Measurements from ENCODE around the gene FAM20C. TPM values are rescaled to one million over a fixed set of nuclear protein-coding genes. Genes with fewer than 3 reads are reported as not detected.

Gene FAM20C
- total RNA-seq, 2 donors from 2014 or later, result 32.5 to 106 TPM

DNA sequence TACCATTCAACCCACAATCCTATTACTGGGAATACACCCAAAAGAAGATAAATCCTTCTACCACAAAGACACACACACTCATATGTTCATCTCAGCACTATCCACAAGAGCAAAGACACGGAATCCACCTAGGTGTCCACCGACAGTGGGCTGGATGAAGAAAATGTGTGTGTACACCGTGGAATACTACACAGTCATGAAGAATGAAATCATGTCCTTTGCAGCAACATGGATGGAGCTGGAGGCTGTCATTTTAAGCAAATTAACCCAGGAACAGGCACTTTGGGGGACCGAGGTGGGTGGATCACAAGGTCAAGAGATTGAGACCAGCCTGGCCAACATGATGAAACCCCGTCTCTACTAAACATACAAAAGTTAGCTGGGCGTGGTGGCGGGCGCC is 89.3 kb downstream of the FAM20C start:
- DNase-seq (ENCODE audit: low spot score), result no peak
- Histone ChIP-seq H3K4me1 (ENCODE audit: control insufficient read depth in 1 of 2, low read depth in 2 of 2) (no peaks in the 10 kb centered on the region), H3K4me3 (no peak overlapping the region), H3K36me3 (no peaks in the 10 kb centered on the region), H3K27ac (no peak overlapping the region), H3K9me3 (no peaks in the 10 kb centered on the region), H3K27me3 (replicated peaks; ENCODE audit: insufficient read depth) (no peaks in the 10 kb centered on the region)
- TF ChIP-seq, protein P1, sequence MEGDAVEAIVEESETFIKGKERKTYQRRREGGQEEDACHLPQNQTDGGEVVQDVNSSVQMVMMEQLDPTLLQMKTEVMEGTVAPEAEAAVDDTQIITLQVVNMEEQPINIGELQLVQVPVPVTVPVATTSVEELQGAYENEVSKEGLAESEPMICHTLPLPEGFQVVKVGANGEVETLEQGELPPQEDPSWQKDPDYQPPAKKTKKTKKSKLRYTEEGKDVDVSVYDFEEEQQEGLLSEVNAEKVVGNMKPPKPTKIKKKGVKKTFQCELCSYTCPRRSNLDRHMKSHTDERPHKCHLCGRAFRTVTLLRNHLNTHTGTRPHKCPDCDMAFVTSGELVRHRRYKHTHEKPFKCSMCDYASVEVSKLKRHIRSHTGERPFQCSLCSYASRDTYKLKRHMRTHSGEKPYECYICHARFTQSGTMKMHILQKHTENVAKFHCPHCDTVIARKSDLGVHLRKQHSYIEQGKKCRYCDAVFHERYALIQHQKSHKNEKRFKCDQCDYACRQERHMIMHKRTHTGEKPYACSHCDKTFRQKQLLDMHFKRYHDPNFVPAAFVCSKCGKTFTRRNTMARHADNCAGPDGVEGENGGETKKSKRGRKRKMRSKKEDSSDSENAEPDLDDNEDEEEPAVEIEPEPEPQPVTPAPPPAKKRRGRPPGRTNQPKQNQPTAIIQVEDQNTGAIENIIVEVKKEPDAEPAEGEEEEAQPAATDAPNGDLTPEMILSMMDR (IDR thresholded peaks at IDR 0.05), result no peak
- no peak for ATAC-seq (ENCODE audit: insufficient number of reproducible peaks, low FRiP score, low read depth)

DNA sequence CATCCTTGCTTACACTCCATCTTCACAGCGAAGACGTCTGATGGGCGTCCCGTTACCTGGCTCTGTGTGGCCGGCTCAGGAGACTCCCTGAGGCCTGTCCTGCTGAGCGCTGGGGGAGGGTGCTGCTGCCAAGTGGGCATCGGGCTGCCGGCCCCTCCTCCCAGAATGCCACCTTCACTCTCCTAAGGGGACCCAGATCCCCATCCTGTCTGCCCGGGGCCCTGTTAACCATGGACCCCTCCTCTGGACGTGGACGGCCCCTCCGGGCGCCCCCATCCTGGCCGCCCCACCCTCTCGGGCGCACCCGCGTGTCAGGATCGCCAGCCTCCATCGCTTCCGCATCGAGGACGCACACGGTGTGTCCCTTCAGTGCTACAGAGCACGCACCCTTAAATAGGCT is 90.2 kb downstream of the FAM20C start:
- DNase-seq (ENCODE audit: low spot score) (no peak), ATAC-seq (ENCODE audit: insufficient number of reproducible peaks, low FRiP score, low read depth) (no peak)
- Histone ChIP-seq H3K36me3 (no peaks in the 10 kb centered on the region), H3K4me3 (no peak overlapping the region), H3K4me1 (ENCODE audit: control insufficient read depth in 1 of 2, low read depth in 2 of 2) (no peaks in the 10 kb centered on the region), H3K27ac (no peak overlapping the region), H3K9me3 (no peaks in the 10 kb centered on the region), H3K27me3 (replicated peaks; ENCODE audit: insufficient read depth) (no peaks in the 10 kb centered on the region)
- TF ChIP-seq, protein P1 (IDR thresholded peaks at IDR 0.05), result no peak

- no peak for DNase-seq (ENCODE audit: low spot score)
- H3K4me1 ChIP-seq (ENCODE audit: control insufficient read depth in 1 of 2, low read depth in 2 of 2), result no peaks in the 10 kb centered on the region
- no peaks in the 10 kb centered on the region for H3K27me3 ChIP-seq (replicated peaks; ENCODE audit: insufficient read depth)
- no peaks in the 10 kb centered on the region for H3K36me3 ChIP-seq
- H3K9me3 ChIP-seq, result no peaks in the 10 kb centered on the region
- no peak overlapping the region for H3K4me3 ChIP-seq
- H3K27ac ChIP-seq, result no peak overlapping the region
- ATAC-seq (ENCODE audit: insufficient number of reproducible peaks, low FRiP score, low read depth), result no peak
- TF ChIP-seq, protein P1 (IDR thresholded peaks at IDR 0.05), result no peak
Observed at GRCh38 chr7:284762-285722, 92.7 kb downstream of the FAM20C start.

GRCh38 chr7:285731-286130 is 93.4 kb downstream of the FAM20C start:
- Histone ChIP-seq H3K27me3 (replicated peaks; ENCODE audit: insufficient read depth) (no peaks in the 10 kb centered on the region), H3K27ac (no peak overlapping the region), H3K36me3 (no peaks in the 10 kb centered on the region), H3K4me1 (ENCODE audit: control insufficient read depth in 1 of 2, low read depth in 2 of 2) (no peaks in the 10 kb centered on the region), H3K9me3 (no peaks in the 10 kb centered on the region), H3K4me3 (no peak overlapping the region)
- ATAC-seq (ENCODE audit: insufficient number of reproducible peaks, low FRiP score, low read depth) (no peak), DNase-seq (ENCODE audit: low spot score) (no peak)
- TF ChIP-seq, protein P1 (IDR thresholded peaks at IDR 0.05), result no peak

DNA sequence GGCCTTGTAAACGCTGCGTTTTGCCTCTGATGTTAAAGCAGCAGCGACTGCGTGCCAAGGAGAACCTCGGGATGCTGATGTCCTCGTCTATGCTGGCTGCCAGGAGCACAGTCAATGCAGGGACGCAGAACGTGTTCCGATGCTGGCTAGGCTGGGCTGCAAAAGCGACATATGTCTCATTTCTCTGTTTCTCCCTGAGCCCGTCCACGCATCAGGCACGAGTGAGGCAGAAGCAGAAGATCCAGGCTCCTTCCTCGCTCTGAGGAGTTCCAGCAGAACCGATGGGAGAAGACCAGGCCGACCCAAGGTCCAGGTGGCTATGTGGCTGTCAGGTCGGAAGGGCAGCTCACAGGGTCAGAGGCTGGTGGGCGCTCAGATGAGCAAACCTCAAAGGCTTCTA is 93.9 kb downstream of the FAM20C start:
- ATAC-seq (ENCODE audit: insufficient number of reproducible peaks, low FRiP score, low read depth) (no peak), DNase-seq (ENCODE audit: low spot score) (no peak)
- H3K27me3 ChIP-seq (replicated peaks; ENCODE audit: insufficient read depth), result no peaks in the 10 kb centered on the region

More for the DNA sequence above, 93.9 kb downstream of the FAM20C start:
- TF ChIP-seq, protein P1 (IDR thresholded peaks at IDR 0.05), result no peak
- Histone ChIP-seq H3K27ac (no peak overlapping the region), H3K36me3 (no peaks in the 10 kb centered on the region), H3K4me1 (ENCODE audit: control insufficient read depth in 1 of 2, low read depth in 2 of 2) (no peaks in the 10 kb centered on the region), H3K4me3 (no peak overlapping the region), H3K9me3 (no peaks in the 10 kb centered on the region)
